ENCODE results near the gene C16orf46.

- TF ChIP-seq CTCF (IDR thresholded peaks at IDR 0.05) (no peak), ZFX (IDR thresholded peaks at IDR 0.05; ENCODE audit: borderline replicate concordance) (no peak)
Observed at GRCh38 chr16:81123092-81123852, 46.2 kb upstream of the C16orf46 start.
